HepG2 (cell line): ENCODE results near the gene AUP1. TPM values are rescaled to one million over a fixed set of nuclear protein-coding genes. Genes with fewer than 3 reads are reported as not detected.

Source experiments
- CCDC6 ChIP-seq: sonication (generic); formaldehyde crosslinking; IDR thresholded peaks from 2 replicates; pipeline ENCODE4 v1.8.1; 2022; ENCODE audit warnings: mild to moderate bottlenecking, missing genetic modification reagents, moderate library complexity
- CENPBD1 ChIP-seq: sonication (generic); formaldehyde crosslinking; IDR thresholded peaks from 2 replicates; pipeline ENCODE4 v1.8.0; 2022; ENCODE audit warnings: missing genetic modification reagents, low read depth, mild to moderate bottlenecking, borderline replicate concordance
- HHEX ChIP-seq: IDR thresholded peaks from 2 replicates; pipeline ENCODE4 v1.6.1; 2016; ENCODE audit warnings: control low read depth
- KDM2A ChIP-seq: sonication (generic); formaldehyde crosslinking; IDR thresholded peaks from 2 replicates; pipeline ENCODE4 v1.4.0; 2020; ENCODE audit warnings: low read depth, missing genetic modification reagents, borderline replicate concordance
- MAF1 ChIP-seq: sonication (generic); formaldehyde crosslinking; IDR thresholded peaks from 2 replicates; pipeline ENCODE4 v1.5.0; 2020; ENCODE audit warnings: missing genetic modification reagents, borderline replicate concordance
- MEIS2 ChIP-seq: sonication (generic); formaldehyde crosslinking; IDR thresholded peaks from 2 replicates; pipeline ENCODE4 v1.9.0; 2021; ENCODE audit warnings: mild to moderate bottlenecking, missing genetic modification reagents
- MXI1 ChIP-seq: IDR thresholded peaks from 3 replicates; pipeline ENCODE4 v1.6.1; 2012; ENCODE audit warnings: low read depth, low read length, inconsistent platforms, borderline replicate concordance
- NFKB2 ChIP-seq: sonication (generic); formaldehyde crosslinking; IDR thresholded peaks from 2 replicates; pipeline ENCODE4 v1.4.0; 2020; ENCODE audit warnings: missing genetic modification reagents, borderline replicate concordance
- NFYC ChIP-seq: IDR thresholded peaks from 2 replicates; pipeline ENCODE4 v1.6.1; 2016; ENCODE audit warnings: missing genetic modification reagents, missing compliant biosample characterization
- PAXIP1 ChIP-seq: sonication (generic); formaldehyde crosslinking; conservative IDR thresholded peaks from 2 replicates; pipeline ENCODE4 v1.4.0; 2020; ENCODE audit warnings: mild to moderate bottlenecking, missing genetic modification reagents, moderate library complexity
- PBX2 ChIP-seq: IDR thresholded peaks from 2 replicates; pipeline ENCODE4 v1.6.1; 2016; ENCODE audit warnings: control low read depth
- REPIN1 ChIP-seq: sonication (generic); formaldehyde crosslinking; IDR thresholded peaks from 2 replicates; pipeline ENCODE4 v1.8.0; 2022; ENCODE audit warnings: missing genetic modification reagents, low read depth, mild to moderate bottlenecking, borderline replicate concordance
- RFX5 ChIP-seq: IDR thresholded peaks from 2 replicates; pipeline ENCODE4 v1.6.1; 2011; ENCODE audit warnings: low read depth, low read length, improper control_type of control experiment
- SP5 ChIP-seq: IDR thresholded peaks from 2 replicates; pipeline ENCODE4 v1.6.1; 2016; ENCODE audit warnings: low read depth, borderline replicate concordance
- TOE1 ChIP-seq: sonication (generic); formaldehyde crosslinking; IDR thresholded peaks from 2 replicates; pipeline ENCODE4 v1.4.0; 2020; ENCODE audit warnings: mild to moderate bottlenecking, missing genetic modification reagents
- ZNF225 ChIP-seq: sonication (generic); formaldehyde crosslinking; IDR thresholded peaks from 2 replicates; pipeline ENCODE4 v1.4.0; 2020; ENCODE audit warnings: mild to moderate bottlenecking, missing genetic modification reagents
- ZNF275 ChIP-seq: sonication (generic); formaldehyde crosslinking; IDR thresholded peaks from 2 replicates; pipeline ENCODE4 v1.8.0; 2022; ENCODE audit warnings: missing genetic modification reagents, mild to moderate bottlenecking, inconsistent platforms, borderline replicate concordance
- ZNF549 ChIP-seq: sonication (generic); formaldehyde crosslinking; IDR thresholded peaks from 2 replicates; pipeline ENCODE4 v1.5.0; 2020; ENCODE audit warnings: missing genetic modification reagents
- ZNF558 ChIP-seq: sonication (generic); formaldehyde crosslinking; IDR thresholded peaks from 2 replicates; pipeline ENCODE4 v1.9.0; 2022; ENCODE audit warnings: mild to moderate bottlenecking, missing genetic modification reagents, borderline replicate concordance
- ZNF580 ChIP-seq: IDR thresholded peaks from 2 replicates; pipeline ENCODE4 v1.6.1; 2016; ENCODE audit warnings: low read depth, borderline replicate concordance
- ZNF589 ChIP-seq: sonication (generic); formaldehyde crosslinking; conservative IDR thresholded peaks from 2 replicates; pipeline ENCODE4 v1.8.0; 2022; ENCODE audit warnings: mild to moderate bottlenecking, moderate library complexity, missing genetic modification reagents
- ZNF629 ChIP-seq: sonication (generic); formaldehyde crosslinking; conservative IDR thresholded peaks from 2 replicates; pipeline ENCODE4 v1.5.0; 2020; ENCODE audit warnings: missing genetic modification reagents
- ZNF891 ChIP-seq: sonication (generic); formaldehyde crosslinking; IDR thresholded peaks from 2 replicates; pipeline ENCODE4 v1.5.0; 2020; ENCODE audit warnings: mild to moderate bottlenecking, missing genetic modification reagents
- polyA plus RNA-seq, 8 experiments: library from polyadenylated mRNA; depleted of rRNA in 3 of 8; stranded (reverse) in 7 of 8; unstranded in 1 of 8; fragments of >200 nt; fragmentation: Illumina TruSeq in 4 of 8; extraction: Trizol in 4 of 8; gene quantifications; 2 replicates each; pipeline versions ENCODE4 v1.2.1 to v1.2.3, GENCODE V29; 2011 to 2016; ENCODE audit warnings: low read depth in 4 of 8, missing spikeins in 1 of 8, mixed read lengths in 1 of 8; ENCODE audit not compliant: insufficient read depth in 1 of 8
- total RNA-seq, 5 experiments: library from RNA; depleted of rRNA; stranded (reverse); fragments of >200 nt; fragmentation: Illumina TruSeq; extraction: Trizol; gene quantifications; 2 replicates each; pipeline ENCODE4 v1.2.3, GENCODE V29; 2016; ENCODE audit warnings: low read depth in 1 of 5

AUP1 gene
- total and polyA plus RNA-seq, 2 of the 13 experiments (the other 11 are each of a cell fraction or from before 2014, with no cell fraction given), result 174 to 267 TPM

- TF ChIP-seq ZNF275 (CRISPR knock-in tag) (0 out of 2 replicates have a peak, but pooled peaks have one; percentile 21), MEIS2 (CRISPR knock-in tag) (peak; percentile 32; the same call in 1 of the 2 replicates), NFKB2 (peak; percentile 92; the same call in 1 of the 2 replicates), MAF1 (CRISPR knock-in tag) (0 out of 2 replicates have a peak, but pooled peaks have one; percentile 66), MXI1 (peak; percentile 81; the same call in 2 of the 3 replicates), ZNF589 (peak; percentile 74; the same call in 1 of the 2 replicates), SP5 (CRISPR knock-in tag) (peak; percentile 83), HHEX (CRISPR knock-in tag) (peak; percentile 58; the same call in 1 of the 2 replicates), NFYC (CRISPR knock-in tag) (peak; percentile 54), CCDC6 (CRISPR knock-in tag) (peak; percentile 82), ZNF891 (peak; percentile 91), PBX2 (CRISPR knock-in tag) (peak; percentile 37; the same call in 1 of the 2 replicates), RFX5 (peak; percentile 13; the same call in 1 of the 2 replicates), REPIN1 (peak; percentile 90), TOE1 (CRISPR knock-in tag) (no peak; the same call in 1 of the 2 replicates), ZNF580 (peak; percentile 59; the same call in 1 of the 2 replicates), ZNF225 (no peak; the same call in none of the 2 replicates), CENPBD1 (CRISPR knock-in tag) (peak; percentile 96), PAXIP1 (CRISPR knock-in tag) (peak; percentile 64), ZNF549 (no peak), ZNF558 (CRISPR knock-in tag) (peak; percentile 28; the same call in 1 of the 2 replicates), KDM2A (CRISPR knock-in tag) (peak; percentile 96), ZNF629 (peak; percentile 72; the same call in 1 of the 2 replicates)
Observed at GRCh38 chr2:74482801-74483674, 46.5 kb downstream of the AUP1 start, which contains the start of the genes CCDC142 and TTC31 (continued).
